ENCODE data around the gene NTN3.
A peak's percentile ranks its signal among the peaks of the same experiment; 100 is the strongest.

NTN3 gene

GRCh38 chr16:2450535-2450934 lies 20.6 kb upstream of the NTN3 start:
- H3K27me3 Mint-ChIP-seq (ENCODE audit: low read depth), result no peaks in the 10 kb centered on the region
- peaks cover 57% of the 10 kb centered on the region for H3K36me3 Mint-ChIP-seq (ENCODE audit: low read depth)
- H3K9me3 Mint-ChIP-seq, result no peaks in the 10 kb centered on the region
- TF ChIP-seq, protein P1, sequence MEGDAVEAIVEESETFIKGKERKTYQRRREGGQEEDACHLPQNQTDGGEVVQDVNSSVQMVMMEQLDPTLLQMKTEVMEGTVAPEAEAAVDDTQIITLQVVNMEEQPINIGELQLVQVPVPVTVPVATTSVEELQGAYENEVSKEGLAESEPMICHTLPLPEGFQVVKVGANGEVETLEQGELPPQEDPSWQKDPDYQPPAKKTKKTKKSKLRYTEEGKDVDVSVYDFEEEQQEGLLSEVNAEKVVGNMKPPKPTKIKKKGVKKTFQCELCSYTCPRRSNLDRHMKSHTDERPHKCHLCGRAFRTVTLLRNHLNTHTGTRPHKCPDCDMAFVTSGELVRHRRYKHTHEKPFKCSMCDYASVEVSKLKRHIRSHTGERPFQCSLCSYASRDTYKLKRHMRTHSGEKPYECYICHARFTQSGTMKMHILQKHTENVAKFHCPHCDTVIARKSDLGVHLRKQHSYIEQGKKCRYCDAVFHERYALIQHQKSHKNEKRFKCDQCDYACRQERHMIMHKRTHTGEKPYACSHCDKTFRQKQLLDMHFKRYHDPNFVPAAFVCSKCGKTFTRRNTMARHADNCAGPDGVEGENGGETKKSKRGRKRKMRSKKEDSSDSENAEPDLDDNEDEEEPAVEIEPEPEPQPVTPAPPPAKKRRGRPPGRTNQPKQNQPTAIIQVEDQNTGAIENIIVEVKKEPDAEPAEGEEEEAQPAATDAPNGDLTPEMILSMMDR (IDR thresholded peaks at IDR 0.05; ENCODE audit: unreplicated experiment in 3 of 3), result no peak
- H3K27ac Mint-ChIP-seq, result no peak overlapping the region
- no peak overlapping the region for H3K4me3 Mint-ChIP-seq
- H3K4me1 Mint-ChIP-seq, result no peaks in the 10 kb centered on the region

DNA sequence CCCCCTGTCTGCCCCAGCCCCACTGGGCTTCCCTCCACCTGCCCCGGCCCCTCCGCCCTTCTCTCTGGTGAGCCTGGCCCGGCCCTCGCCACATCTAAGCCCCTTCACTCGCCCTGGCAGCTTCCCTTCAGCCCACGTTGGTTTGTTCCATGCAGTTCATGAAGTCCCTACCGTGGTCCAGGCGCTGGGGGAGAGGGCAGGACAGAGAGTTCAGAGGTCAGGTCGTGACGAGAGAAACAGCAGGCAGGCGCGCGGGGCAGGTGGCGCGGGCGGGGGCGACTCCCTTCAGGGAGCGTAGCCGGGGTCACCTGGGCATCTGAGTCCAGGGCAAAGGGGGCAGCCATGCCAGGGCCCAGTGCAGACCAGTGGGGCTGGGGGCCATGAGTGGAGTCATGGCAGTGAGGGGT lies 20.1 kb upstream of the NTN3 start:
- Mint-ChIP-seq H3K4me1 (no peaks in the 10 kb centered on the region), H3K9me3 (no peaks in the 10 kb centered on the region), H3K4me3 (no peak overlapping the region), H3K27me3 (ENCODE audit: low read depth) (no peaks in the 10 kb centered on the region), H3K36me3 (ENCODE audit: low read depth) (peaks cover 57% of the 10 kb centered on the region), H3K27ac (no peak overlapping the region)
- TF ChIP-seq, protein P1 (IDR thresholded peaks at IDR 0.05; ENCODE audit: unreplicated experiment in 3 of 3), result no peak

DNA sequence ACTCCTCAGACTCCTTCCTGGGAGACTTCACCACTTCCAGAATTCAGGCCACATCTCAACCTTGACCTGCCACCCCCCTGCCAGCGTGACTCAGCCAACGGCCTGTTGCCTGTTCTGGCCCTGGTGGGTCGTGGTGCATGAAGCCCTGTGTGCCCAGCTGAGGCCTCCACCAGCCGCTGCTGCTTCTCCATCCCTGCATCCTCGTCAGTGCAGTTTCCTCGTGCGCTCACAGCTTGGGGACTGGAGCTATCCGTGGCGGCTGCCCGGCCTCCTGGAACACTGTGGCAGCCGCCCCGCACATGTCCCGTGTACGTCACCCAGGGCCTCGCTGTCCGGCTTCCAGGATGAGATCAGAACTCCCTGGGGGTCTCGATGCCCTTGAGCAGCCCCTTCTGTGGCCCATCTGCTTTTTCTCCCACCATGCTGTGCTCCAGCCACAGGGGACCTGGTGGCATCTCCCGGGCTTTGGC lies 19.2 kb upstream of the NTN3 start:
- H3K4me1 Mint-ChIP-seq, result no peaks in the 10 kb centered on the region
- H3K27ac Mint-ChIP-seq, result no peak overlapping the region
- no peaks in the 10 kb centered on the region for H3K9me3 Mint-ChIP-seq
- TF ChIP-seq, protein P1 (IDR thresholded peaks at IDR 0.05; ENCODE audit: unreplicated experiment in 3 of 3), result no peak
- no peaks in the 10 kb centered on the region for H3K27me3 Mint-ChIP-seq (ENCODE audit: low read depth)
- H3K36me3 Mint-ChIP-seq (ENCODE audit: low read depth), result peaks cover 52% of the 10 kb centered on the region
- no peak overlapping the region for H3K4me3 Mint-ChIP-seq

- Mint-ChIP-seq H3K9me3 (no peaks in the 10 kb centered on the region), H3K27ac (no peak overlapping the region), H3K36me3 (ENCODE audit: low read depth) (peaks cover 51% of the 10 kb centered on the region), H3K27me3 (ENCODE audit: low read depth) (peaks cover 3% of the 10 kb centered on the region), H3K4me1 (no peaks in the 10 kb centered on the region), H3K4me3 (no peak overlapping the region)
- TF ChIP-seq, protein P1 (IDR thresholded peaks at IDR 0.05; ENCODE audit: unreplicated experiment in 3 of 3), result no peak
Observed at GRCh38 chr16:2452650-2453049, 18.4 kb upstream of the NTN3 start.

DNA sequence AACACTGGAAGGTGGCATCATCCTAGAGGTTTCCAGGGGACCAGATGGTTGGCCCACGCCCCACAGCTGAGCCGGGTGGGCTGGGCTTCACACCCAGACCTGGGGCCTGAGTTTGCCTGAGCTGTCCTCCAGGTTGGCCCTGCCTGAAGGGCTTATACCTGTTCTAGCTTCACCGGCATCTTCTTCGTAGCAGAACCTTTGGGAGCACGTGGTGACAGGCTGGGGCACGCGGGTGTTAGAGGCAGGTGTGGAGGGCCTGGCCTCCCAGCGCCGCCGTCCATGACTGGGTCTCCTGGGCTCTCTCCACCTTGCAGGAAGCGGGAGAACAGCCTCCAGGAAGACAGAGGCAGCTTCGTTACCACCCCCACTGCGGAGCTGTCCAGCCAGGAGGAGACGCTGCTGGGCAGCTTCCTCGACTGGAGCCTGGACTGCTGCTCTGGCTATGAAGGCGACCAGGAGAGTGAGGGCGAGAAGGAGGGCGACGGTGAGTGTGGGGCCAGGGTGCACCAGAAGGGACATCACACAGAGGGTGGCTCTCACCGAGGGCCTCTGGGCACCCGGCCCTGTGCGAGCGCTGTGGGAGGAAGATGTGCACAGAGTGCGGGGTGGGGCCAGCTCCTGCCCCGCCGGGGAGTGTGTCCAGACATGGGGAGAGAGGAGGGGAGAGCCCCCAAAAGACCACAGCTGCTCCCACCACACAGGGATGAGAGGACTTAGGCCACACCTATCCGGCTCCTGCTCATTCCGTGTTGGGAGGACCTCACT lies 15.8 kb upstream of the NTN3 start:
- Mint-ChIP-seq H3K4me1 (peaks cover 5% of the 10 kb centered on the region), H3K27me3 (ENCODE audit: low read depth) (peaks cover 3% of the 10 kb centered on the region), H3K4me3 (peak overlapping the region in 1 of 3 experiments; percentile 23), H3K36me3 (ENCODE audit: low read depth) (peaks cover 38% of the 10 kb centered on the region), H3K27ac (no peak overlapping the region), H3K9me3 (no peaks in the 10 kb centered on the region)
- TF ChIP-seq, protein P1 (IDR thresholded peaks at IDR 0.05; ENCODE audit: unreplicated experiment in 3 of 3), result no peak
